Measurements from ENCODE around the gene CAPN2.

CAPN2 gene

GRCh38 chr1:223714849-223715603, 2.7 kb downstream of the CAPN2 start:
- no peak overlapping the region for H3K4me3 ChIP-seq (ENCODE audit: low read length)
- DNase-seq (ENCODE audit: low read depth, low spot score), result no peak

- DNase-seq (ENCODE audit: low read depth, low spot score), result no peak
- H3K4me3 ChIP-seq (ENCODE audit: low read length), result no peak overlapping the region
Observed at GRCh38 chr1:223715604-223716172, 3.3 kb downstream of the CAPN2 start.

GRCh38 chr1:223716302-223716862, 4.0 kb downstream of the CAPN2 start:
- no peak overlapping the region for H3K4me3 ChIP-seq (ENCODE audit: low read length)
- peak; percentile 37 for DNase-seq (ENCODE audit: low read depth, low spot score)

- DNase-seq (ENCODE audit: low read depth, low spot score), result no peak
- H3K4me3 ChIP-seq (ENCODE audit: low read length), result no peak overlapping the region
Observed at GRCh38 chr1:223717123-223717522, 4.8 kb downstream of the CAPN2 start.

- DNase-seq (ENCODE audit: low read depth, low spot score), result no peak
Observed at GRCh38 chr1:223717695-223718363, 5.5 kb downstream of the CAPN2 start.

GRCh38 chr1:223718850-223719249, 6.5 kb downstream of the CAPN2 start:
- H3K4me3 ChIP-seq (ENCODE audit: low read length), result no peak overlapping the region
- no peak for DNase-seq (ENCODE audit: low read depth, low spot score)

More at GRCh38 chr1:223717695-223718363, 5.5 kb downstream of the CAPN2 start:
- no peak overlapping the region for H3K4me3 ChIP-seq (ENCODE audit: low read length)

GRCh38 chr1:223720971-223721591, 8.7 kb downstream of the CAPN2 start:
- no peak overlapping the region for H3K4me3 ChIP-seq (ENCODE audit: low read length)
- no peak for DNase-seq (ENCODE audit: low read depth, low spot score)

GRCh38 chr1:223721658-223722607, 9.6 kb downstream of the CAPN2 start:
- H3K4me3 ChIP-seq (ENCODE audit: low read length), result no peak overlapping the region
- no peak for DNase-seq (ENCODE audit: low read depth, low spot score)

- DNase-seq (ENCODE audit: low read depth, low spot score), result no peak
- no peak overlapping the region for H3K4me3 ChIP-seq (ENCODE audit: low read length)
Observed at GRCh38 chr1:223723351-223723904, 11.1 kb downstream of the CAPN2 start.

GRCh38 chr1:223724376-223724775, 12.0 kb downstream of the CAPN2 start:
- no peak for DNase-seq (ENCODE audit: low read depth, low spot score)
- no peak overlapping the region for H3K4me3 ChIP-seq (ENCODE audit: low read length)

- DNase-seq (ENCODE audit: low read depth, low spot score), result no peak
Observed at GRCh38 chr1:223725578-223725977, 13.2 kb downstream of the CAPN2 start.

GRCh38 chr1:223726380-223727001, 14.2 kb downstream of the CAPN2 start:
- H3K4me3 ChIP-seq (ENCODE audit: low read length), result no peak overlapping the region
- DNase-seq (ENCODE audit: low read depth, low spot score), result peak; percentile 17

More at GRCh38 chr1:223725578-223725977, 13.2 kb downstream of the CAPN2 start:
- H3K4me3 ChIP-seq (ENCODE audit: low read length), result no peak overlapping the region

- no peak overlapping the region for H3K4me3 ChIP-seq (ENCODE audit: low read length)
- no peak for DNase-seq (ENCODE audit: low read depth, low spot score)
Observed at GRCh38 chr1:223727541-223727940, 15.2 kb downstream of the CAPN2 start.

- H3K4me3 ChIP-seq (ENCODE audit: low read length), result no peak overlapping the region
- no peak for DNase-seq (ENCODE audit: low read depth, low spot score)
Observed at GRCh38 chr1:223729906-223730305, 17.6 kb downstream of the CAPN2 start.

- no peak for DNase-seq (ENCODE audit: low read depth, low spot score)
- no peak overlapping the region for H3K4me3 ChIP-seq (ENCODE audit: low read length)
Observed at GRCh38 chr1:223730479-223731132, 18.3 kb downstream of the CAPN2 start.

- no peak for DNase-seq (ENCODE audit: low read depth, low spot score)
- no peak overlapping the region for H3K4me3 ChIP-seq (ENCODE audit: low read length)
Observed at GRCh38 chr1:223731133-223731770, 18.9 kb downstream of the CAPN2 start.

Measured in Jurkat, Clone E6-1 (cell line).